HepG2 (cell line): ENCODE data around the gene EEFSEC. TPM values are rescaled to one million over a fixed set of nuclear protein-coding genes. Genes with fewer than 3 reads are reported as not detected.

Experiments used
- ATAC-seq: fragments of 200-7000 bp; cut with Tn5 transposase; 3 replicates; pipeline ENCODE4 v1.9.1; 2020; ENCODE audit warnings: mild to moderate bottlenecking, moderate library complexity
- BruUV-seq: library from RNA; stranded (reverse); fragments of 400-500 nt; replicated peaks from 2 replicates; lab custom pipeline; 2021; lab: Mats Ljungman, UMichigan
- CTCF ChIA-PET: fragments of 300-600 bp; formaldehyde crosslinking; extraction: SDS; loops from one replicate; lab custom pipeline; 2021; ENCODE audit warnings: low total read pairs, inconsistent platforms, low intra/inter-chr PET ratio; lab: Yijun Ruan, JAX
- POLR2A ChIA-PET: fragments of 350-600 bp; sonication (Branson Sonifier 250); formaldehyde crosslinking; loops from one replicate; lab custom pipeline; 2020; ENCODE audit warnings: antibody characterized with exemption, inconsistent platforms; lab: Yijun Ruan, JAX
- DNase-seq: peaks from one replicate; pipeline ENCODE4 v3.0.0-alpha.2; 2015; ENCODE audit warnings: low spot score
- FAIRE-seq: peaks from 3 replicates; lab custom pipeline; 2011; peaks lifted over from hg19 to GRCh38; lab: Jason Lieb, UNC
- H2AFZ ChIP-seq: one replicate; pipeline ENCODE4 v1.6.1; 2011; ENCODE audit warnings: low read length, inconsistent platforms
- H3K27ac ChIP-seq: fragments of 300-600 bp; 3 replicates; pipeline ENCODE4 v1.8.0; 2011; ENCODE audit warnings: mixed run types, mild to moderate bottlenecking, mixed read lengths, low read length, inconsistent platforms; ENCODE audit not compliant: insufficient read depth; ENCODE audit errors: extremely low read length
- H3K27me3 ChIP-seq, 2 experiments: fragments of 200-600 bp in 1 of 2; 2 replicates in 1 of 2; 3 replicates in 1 of 2; pipeline versions ENCODE4 v1.6.0 to v1.8.0; 2011; ENCODE audit warnings: low read length in 2 of 2, mild to moderate bottlenecking in 2 of 2, moderate library complexity in 2 of 2, inconsistent platforms in 1 of 2; ENCODE audit not compliant: insufficient read depth in 2 of 2, control insufficient read depth in 1 of 2
- H3K36me3 ChIP-seq, 2 experiments: fragments of 200-600 bp in 1 of 2; replicated peaks in 1 of 2; 2 replicates in 1 of 2; 3 replicates in 1 of 2; pipeline versions ENCODE4 v1.5.1 to v1.8.0; 2011; ENCODE audit warnings: low read length in 2 of 2, inconsistent platforms in 1 of 2; ENCODE audit not compliant: insufficient read depth in 2 of 2, control insufficient read depth in 1 of 2
- H3K4me1 ChIP-seq: 2 replicates; pipeline ENCODE4 v1.5.1; 2012; ENCODE audit warnings: low read length, inconsistent platforms; ENCODE audit not compliant: insufficient read depth
- H3K4me2 ChIP-seq: 2 replicates; pipeline ENCODE4 v1.6.0; 2011; ENCODE audit warnings: low read depth, low read length, inconsistent platforms
- H3K4me3 ChIP-seq, 3 experiments: fragments of 200-600 bp in 1 of 3; sonication (generic), shearing (Covaris generic) in 1 of 3; replicated peaks in 1 of 3; 2 replicates each; pipeline ENCODE4 v1.5.1; 2011 to 2016; ENCODE audit warnings: low read length in 3 of 3, inconsistent platforms in 2 of 3, low read depth in 2 of 3, mild to moderate bottlenecking in 2 of 3, control low read depth in 1 of 3, mixed read lengths in 1 of 3; ENCODE audit not compliant: insufficient read depth in 1 of 3
- H3K79me2 ChIP-seq: one replicate; pipeline ENCODE4 v1.6.1; 2011; ENCODE audit warnings: low read length, inconsistent platforms; ENCODE audit not compliant: insufficient read depth
- H3K9ac ChIP-seq: 2 replicates; pipeline ENCODE4 v1.6.0; 2011; ENCODE audit warnings: mild to moderate bottlenecking, low read depth, low read length, inconsistent platforms; ENCODE audit not compliant: insufficient read depth
- H3K9me3 ChIP-seq: 2 replicates; pipeline ENCODE4 v1.5.1; 2012; ENCODE audit warnings: mild to moderate bottlenecking, low read length
- H4K20me1 ChIP-seq: 2 replicates; pipeline ENCODE4 v1.6.0; 2011; ENCODE audit warnings: inconsistent platforms, mild to moderate bottlenecking, low read length, moderate library complexity; ENCODE audit not compliant: insufficient read depth
- CEBPB ChIP-seq: IDR thresholded peaks from 2 replicates; pipeline ENCODE4 v1.6.1; 2011; ENCODE audit warnings: low read depth, low read length, improper control_type of control experiment, borderline replicate concordance
- CREM ChIP-seq, 2 experiments: sonication (generic) in 1 of 2; formaldehyde crosslinking in 1 of 2; IDR thresholded peaks; 2 replicates each; pipeline versions ENCODE4 v1.4.0 to v1.6.1; 2016 to 2020; ENCODE audit warnings: antibody characterized with exemption in 1 of 2, mild to moderate bottlenecking in 1 of 2, missing genetic modification reagents in 1 of 2
- ELF3 ChIP-seq: IDR thresholded peaks from 2 replicates; pipeline ENCODE4 v1.6.1; 2016; ENCODE audit warnings: missing genetic modification reagents, missing compliant biosample characterization
- FOXA3 ChIP-seq: IDR thresholded peaks from 2 replicates; pipeline ENCODE4 v1.6.1; 2016; ENCODE audit warnings: missing genetic modification reagents, missing compliant biosample characterization
- GATAD2A ChIP-seq: IDR thresholded peaks from 2 replicates; pipeline ENCODE4 v1.6.1; 2016
- HOXA3 ChIP-seq: sonication (generic); formaldehyde crosslinking; IDR thresholded peaks from 2 replicates; pipeline ENCODE4 v1.5.0; 2020; ENCODE audit warnings: missing genetic modification reagents
- JARID2 ChIP-seq: sonication (generic); formaldehyde crosslinking; IDR thresholded peaks from 2 replicates; pipeline ENCODE4 v1.8.1; 2023; ENCODE audit warnings: missing genetic modification reagents, inconsistent platforms; ENCODE audit not compliant: insufficient replicate concordance
- KLF16 ChIP-seq, 2 experiments: sonication (generic) in 1 of 2; formaldehyde crosslinking in 1 of 2; IDR thresholded peaks; 2 replicates each; pipeline versions ENCODE4 v1.6.1 to v1.8.0; 2016 to 2023; ENCODE audit warnings: missing genetic modification reagents in 2 of 2, missing compliant biosample characterization in 1 of 2
- PHB2 ChIP-seq: fragments of 450-650 bp; IDR thresholded peaks from 2 replicates; pipeline ENCODE4 v1.6.1; 2018; ENCODE audit not compliant: partially characterized antibody
- RFXANK ChIP-seq: IDR thresholded peaks from 2 replicates; pipeline ENCODE4 v1.6.1; 2016
- SALL2 ChIP-seq: sonication (generic); formaldehyde crosslinking; IDR thresholded peaks from 2 replicates; pipeline ENCODE4 v1.8.1; 2023; ENCODE audit warnings: mild to moderate bottlenecking, missing genetic modification reagents, inconsistent platforms
- TOPORS ChIP-seq: sonication (generic); formaldehyde crosslinking; IDR thresholded peaks from 2 replicates; pipeline ENCODE4 v1.8.0; 2023; ENCODE audit warnings: mild to moderate bottlenecking, missing genetic modification reagents
- ZFX ChIP-seq: sonication (generic); formaldehyde crosslinking; IDR thresholded peaks from 2 replicates; pipeline ENCODE4 v1.4.0; 2020; ENCODE audit warnings: mild to moderate bottlenecking, low read depth, missing genetic modification reagents, moderate library complexity
- ZNF3 ChIP-seq: IDR thresholded peaks from 2 replicates; pipeline ENCODE4 v1.7.0; 2017; ENCODE audit warnings: inconsistent platforms
- ZNF331 ChIP-seq: sonication (generic); formaldehyde crosslinking; IDR thresholded peaks from 2 replicates; pipeline ENCODE4 v1.4.0; 2020; ENCODE audit warnings: missing genetic modification reagents
- ZNF614 ChIP-seq: IDR thresholded peaks from 2 replicates; pipeline ENCODE4 v1.6.1; 2018; ENCODE audit warnings: missing biosample characterization, missing genetic modification reagents, inconsistent platforms, borderline replicate concordance
- ZNF891 ChIP-seq: sonication (generic); formaldehyde crosslinking; IDR thresholded peaks from 2 replicates; pipeline ENCODE4 v1.5.0; 2020; ENCODE audit warnings: mild to moderate bottlenecking, missing genetic modification reagents
- WGBS: methylation state at CpG from one replicate; pipeline ENCODE4 v1.1.6; 2017; ENCODE audit warnings: low lambda C conversion rate; 5-methylcytosine and 5-hydroxymethylcytosine counted together
- in situ Hi-C: cut with HindIII; loops from 2 replicates; pipeline ENCODE4 v1.10.0; 2017; ENCODE audit warnings: low pct_unique_long_range_greater_than_20kb; ENCODE audit not compliant: extremely low pct_ligation_motif_present
- intact Hi-C: fragments of 100-400 bp; cut with micrococcal nuclease; formaldehyde crosslinking; loops from one replicate; pipeline ENCODE4 v1.10.0; 2022; ENCODE audit not compliant: unreplicated experiment
- polyA plus RNA-seq, 8 experiments: library from polyadenylated mRNA; depleted of rRNA in 3 of 8; stranded (reverse) in 7 of 8; unstranded in 1 of 8; fragments of >200 nt; fragmentation: Illumina TruSeq in 4 of 8; extraction: Trizol in 4 of 8; gene quantifications; 2 replicates each; pipeline versions ENCODE4 v1.2.1 to v1.2.3, GENCODE V29; 2011 to 2016; ENCODE audit warnings: low read depth in 4 of 8, missing spikeins in 1 of 8, mixed read lengths in 1 of 8; ENCODE audit not compliant: insufficient read depth in 1 of 8
- total RNA-seq, 5 experiments: library from RNA; depleted of rRNA; stranded (reverse); fragments of >200 nt; fragmentation: Illumina TruSeq; extraction: Trizol; gene quantifications; 2 replicates each; pipeline ENCODE4 v1.2.3, GENCODE V29; 2016; ENCODE audit warnings: low read depth in 1 of 5
- TF ChIP-seq, protein P1 (sequence below): IDR thresholded peaks from 2 replicates; pipeline ENCODE4 v1.6.1; 2018; ENCODE audit warnings: missing genetic modification reagents, mild to moderate bottlenecking, missing compliant biosample characterization
- TF ChIP-seq, protein P2 (sequence below): IDR thresholded peaks from 2 replicates; pipeline ENCODE4 v1.6.1; 2012; ENCODE audit warnings: low read depth, low read length, improper control_type of control experiment
- TF ChIP-seq, protein P3 (sequence below): sonication (generic); formaldehyde crosslinking; IDR thresholded peaks from 2 replicates; pipeline ENCODE4 v1.4.0; 2020; ENCODE audit warnings: missing genetic modification reagents

The EEFSEC gene
- total and polyA plus RNA-seq, 2 of the 13 experiments (the other 11 are each of a cell fraction or from before 2014, with no cell fraction given): 6.4 to 24.2 TPM

DNA sequence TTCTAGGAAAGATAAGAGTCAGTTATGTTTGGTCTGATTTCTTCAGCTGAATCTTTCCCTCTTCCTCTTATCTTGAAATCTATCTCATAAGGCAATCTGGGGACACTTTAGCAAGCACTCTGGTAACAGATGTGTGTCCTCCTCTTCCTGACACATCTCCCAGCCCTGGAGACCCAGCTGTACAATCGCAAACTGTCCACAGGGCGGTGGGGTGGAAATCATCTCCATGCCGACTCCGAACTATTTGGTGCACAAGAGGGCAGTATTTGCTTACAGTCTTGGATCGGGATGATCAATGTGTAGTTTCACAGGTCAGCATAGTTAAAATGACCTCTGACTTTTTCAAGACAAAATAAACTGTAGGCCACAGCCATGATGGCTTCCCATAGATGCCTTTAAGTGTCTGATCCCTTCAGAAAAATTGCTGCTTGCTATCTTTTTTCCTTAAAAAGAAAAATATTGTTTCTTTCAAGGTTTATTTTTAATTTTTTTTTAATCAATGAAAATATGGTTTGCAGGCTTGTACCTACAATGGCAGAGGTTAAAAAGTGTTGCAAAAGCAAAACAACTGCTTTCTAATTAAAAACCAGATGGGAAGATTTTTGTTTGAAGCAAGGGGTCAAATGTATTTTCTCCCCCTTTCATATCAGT is 17.7 kb downstream of the EEFSEC start:
- in situ Hi-C loops: loop anchor here (5.0 to 10.0 kb wide), 2 partner anchors 154 to 321 kb away; partner anchors contain the start of gene GATA2
- FAIRE-seq: peak; percentile 99
- POLR2A ChIA-PET: interaction anchor here (1.0 kb wide), 1 partner anchor 18 kb away, joined by 5 read pairs; the partner anchor contains the start of gene EEFSEC
- TF ChIP-seq ELF3 (CRISPR knock-in tag) (peak; percentile 52; the same call in 1 of the 2 replicates), ZNF614 (0 out of 2 replicates have a peak, but pooled peaks have one; percentile 52), ZNF3 (CRISPR knock-in tag) (peak; percentile 66; the same call in 1 of the 2 replicates), PHB2 (no peak), ZNF891 (no peak), FOXA3 (CRISPR knock-in tag) (peak; percentile 75), CEBPB (no peak), GATAD2A (peak; percentile 80), ZFX (CRISPR knock-in tag) (peak; percentile 60), SALL2 (CRISPR knock-in tag) (no peak), ZNF331 (peak; percentile 54; the same call in 1 of the 2 replicates), JARID2 (CRISPR knock-in tag) (no peak), CREM (IDR thresholded peaks at IDR 0.05) (0 out of 2 replicates have a peak, but pooled peaks have one; percentile 12), CREM (CRISPR knock-in tag; IDR thresholded peaks at IDR 0.05) (no peak), RFXANK (CRISPR knock-in tag) (peak; percentile 60; the same call in 1 of the 2 replicates), TOPORS (no peak), KLF16 (CRISPR knock-in tag; IDR thresholded peaks at IDR 0.05) (peak in 1 of 2 experiments; percentile 78; a peak in 2 of 4 replicates), HOXA3 (peak; percentile 50; the same call in 1 of the 2 replicates)
- TF ChIP-seq, protein P1, sequence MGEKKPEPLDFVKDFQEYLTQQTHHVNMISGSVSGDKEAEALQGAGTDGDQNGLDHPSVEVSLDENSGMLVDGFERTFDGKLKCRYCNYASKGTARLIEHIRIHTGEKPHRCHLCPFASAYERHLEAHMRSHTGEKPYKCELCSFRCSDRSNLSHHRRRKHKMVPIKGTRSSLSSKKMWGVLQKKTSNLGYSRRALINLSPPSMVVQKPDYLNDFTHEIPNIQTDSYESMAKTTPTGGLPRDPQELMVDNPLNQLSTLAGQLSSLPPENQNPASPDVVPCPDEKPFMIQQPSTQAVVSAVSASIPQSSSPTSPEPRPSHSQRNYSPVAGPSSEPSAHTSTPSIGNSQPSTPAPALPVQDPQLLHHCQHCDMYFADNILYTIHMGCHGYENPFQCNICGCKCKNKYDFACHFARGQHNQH (CRISPR knock-in tag): peak; percentile 77
- TF ChIP-seq, protein P2, sequence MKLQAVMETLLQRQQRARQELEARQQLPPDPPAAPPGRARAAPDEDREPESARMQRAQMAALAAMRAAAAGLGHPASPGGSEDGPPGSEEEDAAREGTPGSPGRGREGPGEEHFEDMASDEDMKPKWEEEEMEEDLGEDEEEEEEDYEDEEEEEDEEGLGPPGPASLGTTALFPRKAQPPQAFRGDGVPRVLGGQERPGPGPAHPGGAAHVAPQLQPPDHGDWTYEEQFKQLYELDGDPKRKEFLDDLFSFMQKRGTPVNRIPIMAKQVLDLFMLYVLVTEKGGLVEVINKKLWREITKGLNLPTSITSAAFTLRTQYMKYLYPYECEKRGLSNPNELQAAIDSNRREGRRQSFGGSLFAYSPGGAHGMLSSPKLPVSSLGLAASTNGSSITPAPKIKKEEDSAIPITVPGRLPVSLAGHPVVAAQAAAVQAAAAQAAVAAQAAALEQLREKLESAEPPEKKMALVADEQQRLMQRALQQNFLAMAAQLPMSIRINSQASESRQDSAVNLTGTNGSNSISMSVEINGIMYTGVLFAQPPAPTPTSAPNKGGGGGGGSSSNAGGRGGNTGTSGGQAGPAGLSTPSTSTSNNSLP: peak; percentile 80
- TF ChIP-seq, protein P3, sequence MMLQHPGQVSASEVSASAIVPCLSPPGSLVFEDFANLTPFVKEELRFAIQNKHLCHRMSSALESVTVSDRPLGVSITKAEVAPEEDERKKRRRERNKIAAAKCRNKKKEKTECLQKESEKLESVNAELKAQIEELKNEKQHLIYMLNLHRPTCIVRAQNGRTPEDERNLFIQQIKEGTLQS (CRISPR knock-in tag): no peak

More for the DNA sequence above, 17.7 kb downstream of the EEFSEC start:
- intact Hi-C loops: loop anchor here (1.0 to 5.0 kb wide), 4 partner anchors 56 to 327 kb away; no protein-coding TSS in a partner anchor
- Histone ChIP-seq H3K79me2 (peaks cover 55% of the 10 kb centered on the region), H3K27me3 (no peaks in the 10 kb centered on the region), H3K36me3 (peaks cover 0 to 4% of the 10 kb centered on the region in 2 experiments; a peak in 1 of 5 replicates), H3K9ac (no peak overlapping the region), H4K20me1 (no peaks in the 10 kb centered on the region), H3K4me1 (peaks cover 77% of the 10 kb centered on the region), H3K4me2 (no peak overlapping the region), H3K4me3 (no peak overlapping the region), H3K9me3 (no peaks in the 10 kb centered on the region), H2AFZ (no peak overlapping the region), H3K27ac (peak overlapping the region; percentile 99)
- ATAC-seq: peak; percentile 67
- DNase-seq: peak; percentile 91
- WGBS: 0% methylated on average over 5 of the region's 5 CpGs
- CTCF ChIA-PET: interaction anchor here (0.7 to 1.4 kb wide), 7 partner anchors 15 to 327 kb away, joined by 3 to 10 read pairs (median 3); no protein-coding TSS in a partner anchor
- BruUV-seq: no TSS peak
